Keratinocyte (primary cell): ENCODE data around the gene AFAP1L1. TPM values are rescaled to one million over a fixed set of nuclear protein-coding genes. Genes with fewer than 3 reads are reported as not detected.
A peak's percentile ranks its signal among the peaks of the same experiment; 100 is the strongest.

ENCODE experiments used
- DNase-seq: peaks from one replicate; pipeline ENCODE4 v3.0.0-alpha.2; 2011; ENCODE audit warnings: low read depth, missing footprints, low spot score
- FAIRE-seq: peaks from 2 replicates; lab custom pipeline; 2011; peaks lifted over from hg19 to GRCh38; lab: Jason Lieb, UNC
- H2AFZ ChIP-seq: 2 replicates; pipeline ENCODE4 v1.6.0; 2012; ENCODE audit warnings: low read length, control low read depth, inconsistent platforms; ENCODE audit not compliant: control insufficient read depth
- H3K27ac ChIP-seq: 2 replicates; pipeline ENCODE4 v1.5.1; 2011; ENCODE audit warnings: low read length; ENCODE audit not compliant: control insufficient read depth, insufficient read depth
- H3K27me3 ChIP-seq: 3 replicates; pipeline ENCODE4 v1.6.0; 2011; ENCODE audit warnings: low read length; ENCODE audit not compliant: control insufficient read depth, insufficient read depth; ENCODE audit errors: extremely low read depth
- H3K36me3 ChIP-seq, 2 experiments: 2 replicates in 1 of 2; 3 replicates in 1 of 2; pipeline ENCODE4 v1.5.1; 2011; ENCODE audit warnings: low read length in 2 of 2, mild to moderate bottlenecking in 1 of 2; ENCODE audit not compliant: control insufficient read depth in 2 of 2, insufficient read depth in 2 of 2; ENCODE audit errors: extremely low read depth in 1 of 2
- H3K4me1 ChIP-seq: 3 replicates; pipeline ENCODE4 v1.5.1; 2011; ENCODE audit warnings: low read length; ENCODE audit not compliant: control insufficient read depth, insufficient read depth; ENCODE audit errors: extremely low read depth
- H3K4me2 ChIP-seq: 3 replicates; pipeline ENCODE4 v1.6.0; 2011; ENCODE audit warnings: low read depth, low read length; ENCODE audit not compliant: control insufficient read depth, insufficient read depth; ENCODE audit errors: extremely low read depth
- H3K4me3 ChIP-seq, 3 experiments: fragments of 200-600 bp in 1 of 3; sonication (generic) in 1 of 3; 2 replicates in 2 of 3; 3 replicates in 1 of 3; pipeline ENCODE4 v1.5.1; 2011 to 2016; ENCODE audit warnings: low read length in 3 of 3, mild to moderate bottlenecking in 3 of 3, control low read depth in 2 of 3, inconsistent platforms in 1 of 3, low read depth in 1 of 3, mixed read lengths in 1 of 3, mixed run types in 1 of 3, moderate library complexity in 1 of 3; ENCODE audit not compliant: control insufficient read depth in 2 of 3, insufficient read depth in 2 of 3; ENCODE audit errors: extremely low read depth in 1 of 3
- H3K79me2 ChIP-seq: 2 replicates; pipeline ENCODE4 v1.6.0; 2012; ENCODE audit warnings: low read length; ENCODE audit not compliant: control insufficient read depth, insufficient read depth
- H3K9ac ChIP-seq: 3 replicates; pipeline ENCODE4 v1.6.0; 2011; ENCODE audit warnings: low read length; ENCODE audit not compliant: control insufficient read depth, insufficient read depth; ENCODE audit errors: extremely low read depth
- H3K9me1 ChIP-seq: 3 replicates; pipeline ENCODE4 v1.6.0; 2011; ENCODE audit warnings: low read length; ENCODE audit not compliant: control insufficient read depth, insufficient read depth; ENCODE audit errors: extremely low read depth
- H3K9me3 ChIP-seq: 2 replicates; pipeline ENCODE4 v1.5.1; 2012; ENCODE audit warnings: low read depth, low read length; ENCODE audit not compliant: control insufficient read depth
- H4K20me1 ChIP-seq: 3 replicates; pipeline ENCODE4 v1.6.0; 2011; ENCODE audit warnings: low read length; ENCODE audit not compliant: control insufficient read depth, insufficient read depth; ENCODE audit errors: extremely low read depth
- EZH2 ChIP-seq: IDR thresholded peaks from one replicate; pipeline ENCODE4 v1.6.1; 2012; ENCODE audit warnings: inconsistent platforms, mild to moderate bottlenecking, low read length, moderate library complexity
- dilution Hi-C: fragments of 300-500 bp; cut with MboI; formaldehyde crosslinking; loops from one replicate; pipeline ENCODE4 v1.7.0; 2020; ENCODE audit warnings: low sequenced_read_pairs; ENCODE audit not compliant: extremely low pct_ligation_motif_present
- polyA plus RNA-seq, 5 experiments: library from polyadenylated mRNA; depleted of rRNA in 3 of 5; stranded (reverse) in 3 of 5; stranded (forward) in 1 of 5; unstranded in 1 of 5; fragments of >200 nt; gene quantifications; 1 replicate in 1 of 5; 2 replicates in 3 of 5; 3 replicates in 1 of 5; pipeline versions ENCODE4 v1.2.1 to v1.2.3, GENCODE V29; 2011 to 2012; ENCODE audit warnings: missing spikeins in 2 of 5, low read depth in 1 of 5, low replicate concordance in 1 of 5
- TF ChIP-seq, protein P1 (sequence below), 3 experiments: IDR thresholded peaks in 1 of 3; conservative IDR thresholded peaks in 1 of 3; optimal IDR thresholded peaks in 1 of 3; 2 replicates in 2 of 3; 3 replicates in 1 of 3; pipeline versions ENCODE3 to v1.5.1; 2011; ENCODE audit warnings: low read length in 3 of 3, mild to moderate bottlenecking in 3 of 3, moderate library complexity in 2 of 3, control low read depth in 1 of 3, inconsistent platforms in 1 of 3; ENCODE audit not compliant: insufficient read depth in 2 of 3; ENCODE audit errors: extremely low read depth in 1 of 3

Gene AFAP1L1
- polyA plus RNA-seq, 1 donor (not counting 4 experiments of a cell fraction or from before 2014, with no cell fraction given): 4.6 TPM

DNA sequence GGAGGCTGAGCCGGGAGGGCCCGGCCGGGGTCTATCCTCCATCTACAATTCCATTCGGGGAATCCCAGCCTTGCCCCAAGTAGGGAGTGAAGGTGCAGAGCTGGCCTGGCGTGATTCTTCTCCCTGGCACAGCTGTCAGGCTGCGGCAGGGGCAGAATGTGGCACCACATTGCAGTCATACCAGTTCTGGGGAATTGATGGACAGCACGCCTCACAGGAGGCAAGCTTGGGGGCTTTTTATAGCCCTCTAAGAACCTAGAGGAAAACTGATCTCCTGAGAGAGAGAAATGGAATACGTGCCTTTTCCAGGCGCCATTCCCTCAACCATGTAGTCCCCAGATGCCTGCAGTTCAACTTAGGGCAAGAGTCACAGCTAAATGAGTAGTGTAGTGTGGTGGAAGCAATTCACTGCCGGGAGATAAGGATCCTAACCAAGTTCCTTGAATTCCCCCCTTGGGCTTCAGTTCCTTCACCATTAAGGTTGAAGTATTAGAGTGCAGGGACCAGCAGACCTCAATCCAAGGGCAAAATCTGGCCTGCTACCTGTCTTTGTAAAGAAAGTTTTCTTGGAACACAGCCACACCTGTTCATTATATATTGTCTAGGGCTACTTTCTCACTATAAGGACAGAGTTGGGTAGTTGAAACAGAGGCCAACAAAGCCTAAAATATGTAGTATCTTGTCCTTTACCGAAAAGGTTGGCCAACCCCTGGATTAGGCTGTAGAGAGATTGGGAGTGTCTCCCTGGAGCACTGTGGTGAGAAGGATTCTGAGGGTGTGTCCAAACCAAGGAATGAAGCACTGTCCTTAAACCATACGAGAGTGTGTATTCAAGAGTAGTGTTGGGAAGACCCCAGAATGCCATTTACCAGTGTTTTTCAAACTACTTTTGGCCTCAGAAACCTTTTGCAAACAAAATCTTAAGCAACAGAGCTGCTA is 10.6 kb downstream of the AFAP1L1 start:
- no peak overlapping the region for H3K4me3 ChIP-seq
- H3K36me3 ChIP-seq: no peaks in the 10 kb centered on the region
- H3K4me1 ChIP-seq: peaks cover 21% of the 10 kb centered on the region
- TF ChIP-seq EZH2: no peak
- DNase-seq: no peak
- H3K9me1 ChIP-seq: peaks cover 4% of the 10 kb centered on the region
- H3K79me2 ChIP-seq: no peaks in the 10 kb centered on the region
- no peak overlapping the region for H3K4me2 ChIP-seq
- H3K27ac ChIP-seq: no peak overlapping the region
- FAIRE-seq: peak; percentile 5
- no peak overlapping the region for H3K9ac ChIP-seq
- dilution Hi-C loops: no loop called here
- H3K9me3 ChIP-seq: no peaks in the 10 kb centered on the region
- H4K20me1 ChIP-seq: no peaks in the 10 kb centered on the region
- no peak overlapping the region for H2AFZ ChIP-seq
- H3K27me3 ChIP-seq: no peaks in the 10 kb centered on the region

DNA sequence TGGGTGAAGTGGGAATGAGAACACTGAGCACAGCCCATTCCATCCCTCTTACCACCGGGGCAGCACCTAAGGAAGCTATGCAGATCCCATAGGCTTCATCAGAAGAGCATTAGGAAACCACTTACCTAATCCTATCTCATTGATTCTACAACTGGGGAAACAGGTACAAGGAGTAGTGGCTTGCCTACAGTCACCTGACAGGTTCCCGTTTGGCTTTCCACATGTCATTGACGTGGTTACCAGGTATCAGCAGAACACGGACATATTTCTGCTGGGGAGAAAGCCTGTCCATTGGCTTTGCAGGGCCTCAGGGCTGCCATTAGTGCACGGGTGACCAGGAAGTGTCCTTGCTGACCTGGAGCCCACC is 11.3 kb downstream of the AFAP1L1 start:
- FAIRE-seq (no peak), DNase-seq (no peak)
- no peaks in the 10 kb centered on the region for H3K9me3 ChIP-seq

More for the DNA sequence above, 11.3 kb downstream of the AFAP1L1 start:
- Histone ChIP-seq H4K20me1 (no peaks in the 10 kb centered on the region), H3K4me2 (no peak overlapping the region), H3K79me2 (no peaks in the 10 kb centered on the region), H3K36me3 (no peaks in the 10 kb centered on the region), H3K4me3 (no peak overlapping the region), H3K4me1 (peaks cover 21% of the 10 kb centered on the region), H3K9me1 (peaks cover 4% of the 10 kb centered on the region), H3K27ac (no peak overlapping the region), H2AFZ (no peak overlapping the region), H3K27me3 (no peaks in the 10 kb centered on the region), H3K9ac (no peak overlapping the region)
- dilution Hi-C loops: no loop called here
- TF ChIP-seq, protein P1, sequence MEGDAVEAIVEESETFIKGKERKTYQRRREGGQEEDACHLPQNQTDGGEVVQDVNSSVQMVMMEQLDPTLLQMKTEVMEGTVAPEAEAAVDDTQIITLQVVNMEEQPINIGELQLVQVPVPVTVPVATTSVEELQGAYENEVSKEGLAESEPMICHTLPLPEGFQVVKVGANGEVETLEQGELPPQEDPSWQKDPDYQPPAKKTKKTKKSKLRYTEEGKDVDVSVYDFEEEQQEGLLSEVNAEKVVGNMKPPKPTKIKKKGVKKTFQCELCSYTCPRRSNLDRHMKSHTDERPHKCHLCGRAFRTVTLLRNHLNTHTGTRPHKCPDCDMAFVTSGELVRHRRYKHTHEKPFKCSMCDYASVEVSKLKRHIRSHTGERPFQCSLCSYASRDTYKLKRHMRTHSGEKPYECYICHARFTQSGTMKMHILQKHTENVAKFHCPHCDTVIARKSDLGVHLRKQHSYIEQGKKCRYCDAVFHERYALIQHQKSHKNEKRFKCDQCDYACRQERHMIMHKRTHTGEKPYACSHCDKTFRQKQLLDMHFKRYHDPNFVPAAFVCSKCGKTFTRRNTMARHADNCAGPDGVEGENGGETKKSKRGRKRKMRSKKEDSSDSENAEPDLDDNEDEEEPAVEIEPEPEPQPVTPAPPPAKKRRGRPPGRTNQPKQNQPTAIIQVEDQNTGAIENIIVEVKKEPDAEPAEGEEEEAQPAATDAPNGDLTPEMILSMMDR (optimal IDR thresholded peaks at IDR 0.05 in 1 of 3, IDR thresholded peaks at IDR 0.05 in 1 of 3, conservative IDR thresholded peaks at IDR 0.05 in 1 of 3; ENCODE audit: extremely low read depth in 1 of 3, insufficient read depth in 2 of 3, low read length in 3 of 3): no peak
- TF ChIP-seq EZH2: no peak
